ENCODE results near the gene KIF16B.

- TF ChIP-seq CTCF (conservative IDR thresholded peaks at IDR 0.05) (no peak), ZFX (IDR thresholded peaks at IDR 0.05) (no peak)
These were observed 43.8 kb upstream of the KIF16B start for GRCh38 chr20:16617056-16617455.

Data from C4-2B (cell line).